Subcutaneous adipose tissue (tissue), 4 donors: ENCODE measurements around the gene PDX1. TPM values are rescaled to one million over a fixed set of nuclear protein-coding genes. Genes with fewer than 3 reads are reported as not detected.

ENCODE experiments used
- total RNA-seq, 4 donors: library from RNA; depleted of rRNA; stranded (reverse); fragments of >200 nt; gene quantifications; one replicate each; pipeline ENCODE4 v1.1.0, GENCODE V29; 2016
- TF ChIP-seq, protein P1 (sequence below): fragments of 450-650 bp; IDR thresholded peaks from one replicate; pipeline ENCODE4 v1.5.1; 2016; ENCODE audit warnings: low read depth, mild to moderate bottlenecking, control low read depth, antibody characterized with exemption, moderate library complexity

The PDX1 gene
- total RNA-seq, 4 donors from 2014 or later: not detected

DNA sequence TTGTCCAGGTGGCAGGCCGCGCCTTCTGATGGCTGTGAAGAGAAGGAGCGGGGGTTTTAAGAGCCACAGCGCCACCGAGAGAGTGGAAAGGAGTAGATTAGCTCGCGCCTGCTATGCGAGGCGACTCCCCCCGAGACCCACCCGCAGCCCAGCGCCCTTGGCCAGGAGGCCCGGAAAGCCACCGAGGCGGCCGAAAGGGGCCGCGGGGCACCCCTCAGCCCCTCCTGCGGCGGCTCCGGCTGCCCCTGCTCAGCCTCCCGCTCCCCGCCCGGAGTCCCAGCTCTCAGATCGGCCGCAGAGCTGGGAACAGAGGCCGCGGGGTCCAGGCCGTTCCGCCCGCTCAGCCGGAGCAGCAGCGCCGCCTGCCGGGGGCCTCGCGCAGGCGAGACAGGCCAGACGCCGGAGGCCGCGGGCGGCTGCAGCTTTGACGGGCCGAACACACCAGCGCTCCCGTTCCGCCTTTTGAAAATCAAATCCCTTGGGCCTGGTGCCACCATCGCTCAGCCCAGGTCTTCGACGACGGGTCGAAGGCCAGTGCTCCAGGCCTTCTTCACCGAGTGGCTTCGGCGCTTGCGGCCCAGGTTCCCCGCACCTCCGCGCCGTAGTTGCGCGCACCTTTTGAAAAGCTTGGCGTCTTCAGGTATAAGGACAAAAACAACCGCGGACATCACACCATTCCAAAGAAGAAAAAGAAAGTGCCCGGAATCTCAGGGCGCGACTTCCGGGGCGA is 34.0 kb downstream of the PDX1 start:
- TF ChIP-seq, protein P1, sequence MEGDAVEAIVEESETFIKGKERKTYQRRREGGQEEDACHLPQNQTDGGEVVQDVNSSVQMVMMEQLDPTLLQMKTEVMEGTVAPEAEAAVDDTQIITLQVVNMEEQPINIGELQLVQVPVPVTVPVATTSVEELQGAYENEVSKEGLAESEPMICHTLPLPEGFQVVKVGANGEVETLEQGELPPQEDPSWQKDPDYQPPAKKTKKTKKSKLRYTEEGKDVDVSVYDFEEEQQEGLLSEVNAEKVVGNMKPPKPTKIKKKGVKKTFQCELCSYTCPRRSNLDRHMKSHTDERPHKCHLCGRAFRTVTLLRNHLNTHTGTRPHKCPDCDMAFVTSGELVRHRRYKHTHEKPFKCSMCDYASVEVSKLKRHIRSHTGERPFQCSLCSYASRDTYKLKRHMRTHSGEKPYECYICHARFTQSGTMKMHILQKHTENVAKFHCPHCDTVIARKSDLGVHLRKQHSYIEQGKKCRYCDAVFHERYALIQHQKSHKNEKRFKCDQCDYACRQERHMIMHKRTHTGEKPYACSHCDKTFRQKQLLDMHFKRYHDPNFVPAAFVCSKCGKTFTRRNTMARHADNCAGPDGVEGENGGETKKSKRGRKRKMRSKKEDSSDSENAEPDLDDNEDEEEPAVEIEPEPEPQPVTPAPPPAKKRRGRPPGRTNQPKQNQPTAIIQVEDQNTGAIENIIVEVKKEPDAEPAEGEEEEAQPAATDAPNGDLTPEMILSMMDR: no peak

DNA sequence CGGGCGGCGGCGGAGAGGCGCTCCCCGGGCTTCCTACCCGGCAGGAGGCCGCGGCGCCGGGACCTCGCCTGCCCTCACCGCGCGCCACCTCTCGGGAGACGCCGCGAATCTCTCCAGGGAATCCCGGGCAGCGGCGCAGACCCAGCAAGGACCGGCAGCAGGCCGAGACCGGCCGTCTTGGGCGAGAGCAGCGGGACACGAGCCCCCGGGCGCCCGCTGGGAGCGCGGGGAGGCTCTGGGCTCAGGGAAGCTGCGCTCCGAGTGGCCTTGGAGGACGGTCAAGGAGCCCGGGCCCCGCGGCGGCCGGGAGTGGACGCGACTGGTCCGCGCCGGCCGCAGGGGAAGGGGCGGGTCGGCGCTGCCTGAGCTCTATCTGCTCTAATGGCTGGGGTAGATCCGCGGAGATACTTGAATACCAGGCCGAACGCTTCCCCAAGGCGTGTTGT is 34.6 kb downstream of the PDX1 start:
- TF ChIP-seq, protein P1: no peak

DNA sequence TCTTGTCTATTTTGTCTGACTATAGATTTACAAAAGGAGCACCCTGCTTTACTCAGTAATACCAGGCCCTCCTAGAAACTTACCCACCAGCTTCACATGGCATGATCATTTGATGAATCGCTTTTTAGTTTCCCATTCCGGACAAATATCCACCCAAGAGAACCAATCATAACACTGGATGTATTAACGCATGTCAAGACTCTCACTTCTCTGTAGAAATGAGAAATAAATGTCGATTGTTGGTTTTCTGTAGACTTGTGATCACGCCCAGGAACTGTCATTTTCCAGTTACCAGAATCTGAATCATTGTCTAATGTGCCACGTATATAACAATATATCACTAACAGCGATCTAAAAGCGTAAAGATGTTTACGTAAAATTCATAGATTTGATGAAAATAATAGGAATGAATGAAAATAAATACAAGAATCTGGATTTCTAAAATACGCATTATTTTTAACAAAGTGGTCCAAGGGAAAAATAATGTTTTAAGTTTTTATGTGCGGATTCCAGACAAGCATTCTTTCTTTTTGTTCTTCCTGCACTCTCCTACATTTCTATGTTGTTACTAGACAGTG is 35.3 kb downstream of the PDX1 start:
- TF ChIP-seq, protein P1: no peak

DNA sequence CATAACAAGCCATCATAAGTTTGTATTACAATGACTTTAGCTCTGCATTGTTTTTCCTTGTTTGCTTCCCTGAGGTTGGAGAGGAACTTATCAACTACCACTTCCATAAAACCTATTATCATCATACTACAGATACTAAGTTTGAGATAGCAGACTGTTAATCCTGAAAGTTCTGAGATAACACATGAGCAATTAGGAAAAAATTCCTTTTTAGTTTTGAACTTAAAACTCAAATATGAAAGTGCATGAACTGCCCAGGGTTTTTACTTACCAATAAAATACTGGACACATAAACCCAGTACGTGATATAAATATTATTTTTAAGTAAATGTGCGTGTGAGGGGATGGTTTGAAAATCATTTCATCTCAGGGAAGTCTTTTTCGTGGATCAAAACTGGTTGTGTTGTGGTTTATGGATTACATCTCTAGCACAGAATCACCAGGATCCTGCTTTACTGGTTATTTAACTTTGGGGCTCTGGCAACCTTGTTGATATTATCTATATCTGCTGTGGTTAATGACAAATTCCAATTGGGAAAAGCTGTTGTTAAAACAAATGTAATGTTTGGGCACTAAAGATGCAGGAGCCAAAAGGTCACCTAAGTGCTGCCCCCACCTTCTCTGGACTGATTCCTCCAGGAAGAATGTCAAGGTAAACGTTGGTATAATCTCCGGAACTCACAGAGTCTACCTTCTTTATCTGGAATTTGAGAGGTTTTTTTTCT is 36.9 kb downstream of the PDX1 start:
- TF ChIP-seq, protein P1: no peak

DNA sequence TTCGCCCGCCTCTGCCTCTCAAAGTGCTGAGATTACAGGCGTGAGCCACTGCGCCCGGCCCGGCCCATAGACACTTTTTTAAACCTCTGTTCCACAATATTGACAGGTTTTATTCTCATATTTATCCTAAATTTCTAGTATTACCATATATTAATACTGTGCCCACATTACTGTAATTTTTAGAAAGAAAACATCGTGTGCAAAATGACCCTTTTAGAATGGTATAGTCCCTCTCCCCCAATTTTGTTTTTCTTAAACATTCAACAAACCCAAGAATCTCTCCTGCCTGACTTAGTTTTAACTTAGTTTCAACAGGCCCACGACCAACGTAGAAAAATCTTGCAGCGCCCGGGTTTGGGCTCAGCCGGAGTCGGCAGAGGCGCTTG is 40.2 kb downstream of the PDX1 start:
- TF ChIP-seq, protein P1: no peak

DNA sequence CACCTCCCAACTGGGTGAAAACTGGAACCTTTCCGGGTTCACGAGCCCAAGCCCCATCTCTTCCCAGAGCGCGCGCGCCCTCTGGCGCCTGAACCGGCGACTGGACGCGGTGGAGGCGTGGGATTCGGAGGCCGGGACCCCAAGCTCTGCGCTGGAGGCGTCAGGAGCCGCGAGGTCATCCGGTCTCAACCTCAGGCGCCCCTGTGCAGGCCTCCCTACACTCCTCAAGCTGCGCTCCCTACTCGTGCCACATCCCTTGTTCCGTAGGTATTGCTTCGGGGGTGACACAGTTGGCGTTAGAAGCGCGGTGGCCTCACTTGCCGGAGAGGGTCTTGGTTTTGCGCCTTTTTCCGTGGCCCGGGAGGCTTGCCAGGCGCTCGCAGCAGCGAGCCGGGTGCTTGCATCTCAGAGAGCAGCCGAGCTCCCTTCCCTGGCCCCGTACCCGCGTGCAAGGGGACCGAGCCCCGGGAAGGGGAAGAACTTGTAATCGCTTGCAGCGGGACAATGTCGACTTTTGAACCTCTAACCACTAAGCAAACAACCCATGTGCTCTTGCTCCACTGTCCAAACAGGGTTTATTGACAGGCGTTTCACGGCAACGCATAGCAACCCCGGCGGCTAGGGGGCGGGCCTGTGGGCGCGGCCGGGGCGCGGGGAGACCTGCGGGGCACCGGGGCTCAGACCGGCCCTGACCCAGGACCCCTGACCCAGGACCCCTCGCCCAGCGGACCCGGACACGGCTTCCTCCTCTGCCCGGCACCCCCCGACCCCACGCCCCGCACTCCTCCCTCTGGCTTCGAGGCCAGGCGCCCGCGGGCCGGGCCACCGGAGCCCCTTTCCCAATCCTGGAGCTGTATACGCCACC is 40.8 kb downstream of the PDX1 start:
- TF ChIP-seq, protein P1: no peak
